HG03442 (cell line): ENCODE data around the gene ALK.

Experiments
- ATAC-seq: cut with Tn5 transposase; IDR thresholded peaks from one replicate; pipeline ENCODE4 v1.9.1; 2021; ENCODE audit warnings: mild to moderate bottlenecking, moderate library complexity; ENCODE audit not compliant: unreplicated experiment

The ALK gene

DNA sequence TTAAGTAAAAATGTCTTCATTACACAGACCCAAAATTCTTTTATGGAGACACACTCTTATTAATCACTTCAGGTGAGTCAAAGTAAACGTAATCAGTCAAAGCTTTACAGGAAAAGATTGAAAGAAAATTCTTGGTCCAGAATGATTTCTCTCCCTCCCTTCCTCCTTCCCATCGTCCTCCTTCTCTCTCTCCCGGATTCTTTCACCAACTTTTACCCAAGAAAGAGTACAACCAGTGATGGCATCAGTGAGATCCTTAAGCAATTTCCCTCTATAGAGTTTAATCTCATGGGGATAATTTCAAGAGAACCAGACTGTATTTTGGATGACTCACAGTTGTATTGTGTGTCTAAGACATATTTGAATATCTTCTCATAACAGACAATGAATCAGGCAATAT lies 258.1 kb downstream of the ALK start:
- no peak for ATAC-seq

- no peak for ATAC-seq
Observed at GRCh38 chr2:29662861-29663260, 258.5 kb downstream of the ALK start.

- ATAC-seq, result no peak
Observed at GRCh38 chr2:29660201-29660600, 261.2 kb downstream of the ALK start.

GRCh38 chr2:29659178-29659577 lies 262.2 kb downstream of the ALK start:
- no peak for ATAC-seq

- no peak for ATAC-seq
Observed at GRCh38 chr2:29657674-29658073, 263.7 kb downstream of the ALK start.

DNA sequence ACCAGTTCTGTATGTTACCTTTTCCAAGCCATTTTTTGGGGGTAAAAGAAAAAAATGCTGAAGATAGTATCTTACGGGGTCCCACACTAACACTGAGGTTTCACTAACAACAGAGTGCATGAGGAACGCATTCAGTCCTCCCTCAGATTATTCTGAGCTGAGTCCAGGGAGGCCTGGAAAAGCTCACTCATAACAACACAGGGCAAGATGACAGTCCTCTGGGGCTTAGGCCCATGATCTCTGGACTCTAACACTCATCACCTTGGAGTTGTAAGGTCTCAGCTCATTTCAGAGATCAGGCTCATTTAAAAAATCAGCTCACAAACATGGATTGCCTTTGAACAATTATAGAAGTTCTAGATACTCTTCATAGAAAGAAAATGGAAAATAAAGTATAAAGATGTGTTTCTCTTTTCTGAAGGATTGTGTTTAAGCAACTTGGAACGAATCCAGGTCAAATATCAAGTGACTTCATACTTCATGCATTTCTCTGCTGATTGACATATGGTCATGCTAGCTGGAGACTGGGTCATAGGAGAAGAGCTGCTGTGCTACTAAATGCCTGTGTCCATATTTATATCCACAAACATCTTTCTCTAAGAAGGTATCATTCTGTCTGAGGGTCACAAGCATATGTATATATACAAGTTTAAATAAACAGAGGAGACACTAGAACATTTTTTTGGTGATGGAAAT lies 265.8 kb downstream of the ALK start:
- no peak for ATAC-seq

DNA sequence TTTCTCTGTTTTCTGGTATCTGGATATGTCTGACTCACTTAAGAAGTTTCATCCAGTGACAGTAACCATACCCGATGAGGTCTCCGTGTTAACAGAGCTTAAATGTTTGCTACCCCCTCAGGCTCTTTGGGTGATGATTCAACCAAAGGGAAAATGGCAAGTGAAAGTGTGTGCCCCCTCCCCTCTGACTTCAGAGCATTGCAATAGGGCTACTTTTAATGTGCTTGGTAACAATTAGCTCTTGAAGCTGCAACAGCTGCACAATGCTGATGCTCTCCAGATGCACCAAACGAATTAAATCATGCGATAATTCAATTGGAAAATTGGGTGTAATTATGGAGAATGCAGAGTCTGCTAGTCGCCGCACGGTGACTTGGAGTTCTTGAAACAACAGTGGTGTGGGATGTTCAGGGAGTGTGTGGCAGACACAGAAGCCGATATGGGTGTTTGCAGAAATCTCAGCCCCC lies 270.7 kb downstream of the ALK start:
- no peak for ATAC-seq

DNA sequence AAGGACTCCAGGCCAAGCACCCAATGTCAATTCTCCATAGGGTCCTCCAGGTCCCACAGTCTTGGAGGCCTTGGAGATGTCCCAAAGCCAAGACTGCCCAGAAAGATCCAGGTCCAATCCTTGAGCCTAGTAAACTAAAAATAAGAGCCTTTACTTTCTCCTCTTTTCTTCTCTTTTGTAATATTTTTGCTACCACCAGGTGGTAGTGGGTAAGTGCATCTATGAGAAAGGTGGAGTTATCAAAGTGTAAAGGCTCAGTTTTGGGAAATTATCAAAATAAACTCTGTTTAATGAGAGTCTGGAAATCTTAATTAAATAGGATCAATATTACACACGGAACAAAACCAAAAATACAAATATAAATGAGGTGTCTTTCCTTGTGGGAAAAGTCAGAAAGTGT lies 276.4 kb downstream of the ALK start:
- no peak for ATAC-seq

DNA sequence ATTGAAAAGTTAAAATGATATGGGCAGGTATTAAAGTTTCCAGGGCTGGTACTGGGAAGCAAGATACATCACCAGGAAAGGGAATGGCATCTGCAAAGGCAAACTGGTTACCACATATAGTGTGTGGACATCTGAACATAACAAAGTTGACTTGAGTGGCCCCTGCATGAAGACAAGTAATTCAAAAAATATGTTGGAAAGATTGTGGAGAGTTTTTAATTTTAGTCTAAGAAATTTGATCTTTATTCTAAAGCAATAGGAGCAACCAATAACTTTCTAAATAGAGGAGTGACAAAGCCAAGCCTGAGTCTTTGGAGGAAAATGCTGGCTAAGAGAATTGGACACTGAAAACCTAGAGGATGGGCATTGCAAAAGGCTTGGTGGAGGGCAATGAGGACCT lies 278.2 kb downstream of the ALK start:
- no peak for ATAC-seq

DNA sequence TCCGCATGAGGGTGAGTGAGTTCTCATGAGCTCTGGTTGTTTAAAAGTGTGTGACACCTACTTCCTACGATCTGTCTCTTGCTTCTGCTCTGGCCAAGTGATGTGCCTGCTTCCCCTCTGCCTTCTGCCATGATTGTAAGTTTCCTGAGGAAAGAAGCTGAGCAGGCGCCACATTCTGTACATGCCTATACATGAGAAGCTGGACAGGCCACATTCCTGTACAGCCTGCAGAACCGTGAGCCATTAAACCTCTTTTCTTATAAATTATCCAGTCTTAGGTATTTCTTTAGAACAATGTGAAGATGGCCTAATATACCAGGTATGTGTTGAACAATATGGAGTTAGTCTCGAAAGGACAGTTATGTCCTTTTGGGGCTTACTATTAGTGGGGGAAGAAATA lies 281.0 kb downstream of the ALK start:
- ATAC-seq, result no peak

- ATAC-seq, result no peak
Observed at GRCh38 chr2:29638641-29639040, 282.7 kb downstream of the ALK start.

DNA sequence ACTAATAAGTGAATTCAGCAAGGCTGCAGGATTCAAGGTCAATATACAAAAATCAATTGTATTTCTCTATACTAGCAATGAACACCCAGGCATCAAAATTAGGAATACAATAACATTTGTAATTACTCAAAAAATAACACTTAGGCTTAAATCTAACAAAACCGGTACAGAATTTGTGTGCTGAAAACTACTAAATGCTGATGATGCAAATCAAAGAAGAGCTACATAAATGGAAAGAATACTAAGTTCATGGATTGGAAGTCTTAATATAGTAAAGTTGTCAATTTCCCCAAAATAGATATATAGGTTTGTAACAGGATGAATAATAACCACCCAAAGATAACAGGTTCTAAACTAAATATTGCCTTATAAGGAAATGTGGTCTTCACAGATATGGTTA lies 286.5 kb downstream of the ALK start:
- ATAC-seq, result no peak

GRCh38 chr2:29632018-29632417 lies 289.4 kb downstream of the ALK start:
- no peak for ATAC-seq

- ATAC-seq, result no peak
Observed at GRCh38 chr2:29629495-29629894, 291.9 kb downstream of the ALK start.

DNA sequence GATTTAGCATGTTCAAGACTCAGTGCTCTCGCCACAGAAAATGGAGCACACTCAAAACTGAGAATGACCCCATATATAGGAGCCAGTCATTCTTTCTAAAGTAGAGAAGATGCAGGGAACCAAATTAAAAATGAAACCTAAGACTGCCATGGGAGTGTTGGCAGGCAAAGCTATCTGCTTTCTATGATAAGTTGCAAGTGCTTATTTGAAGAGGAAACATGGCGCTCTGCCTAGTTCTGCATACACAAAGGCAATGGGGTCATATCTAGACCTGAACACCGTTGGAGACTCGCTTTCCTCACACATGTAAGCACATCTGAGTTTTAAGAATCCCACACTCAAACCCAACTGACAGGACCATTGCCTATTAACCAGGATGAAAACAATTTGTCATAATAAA lies 292.5 kb downstream of the ALK start:
- ATAC-seq, result no peak

DNA sequence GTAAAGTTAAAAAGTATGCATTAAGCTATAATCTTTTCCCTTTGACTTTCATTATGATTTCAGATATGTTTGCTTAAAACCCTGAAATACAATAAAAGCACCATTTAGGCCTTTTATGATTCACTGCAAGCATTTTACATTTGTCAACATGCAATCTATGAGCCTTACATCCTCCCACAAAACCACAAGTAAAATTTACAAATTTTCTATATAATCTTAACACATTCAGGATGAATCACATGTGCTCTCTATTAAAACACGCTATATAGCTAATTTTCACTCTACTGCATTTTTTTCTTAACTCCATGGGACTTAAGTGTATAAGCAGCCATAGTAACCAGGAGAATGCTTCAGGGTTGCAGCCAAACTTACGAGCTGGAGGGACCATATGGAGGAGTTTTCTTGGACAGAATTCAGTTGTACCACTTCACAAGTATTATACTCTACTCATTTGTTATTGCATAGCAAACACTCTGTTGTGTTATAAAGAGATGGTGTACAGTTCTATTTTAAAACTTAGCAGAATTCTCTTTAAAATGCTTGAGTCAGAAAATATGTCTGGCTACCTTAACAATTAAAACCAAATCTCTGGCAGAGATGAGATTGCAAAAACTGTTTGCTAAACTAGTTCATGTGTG lies 293.2 kb downstream of the ALK start:
- no peak for ATAC-seq

DNA sequence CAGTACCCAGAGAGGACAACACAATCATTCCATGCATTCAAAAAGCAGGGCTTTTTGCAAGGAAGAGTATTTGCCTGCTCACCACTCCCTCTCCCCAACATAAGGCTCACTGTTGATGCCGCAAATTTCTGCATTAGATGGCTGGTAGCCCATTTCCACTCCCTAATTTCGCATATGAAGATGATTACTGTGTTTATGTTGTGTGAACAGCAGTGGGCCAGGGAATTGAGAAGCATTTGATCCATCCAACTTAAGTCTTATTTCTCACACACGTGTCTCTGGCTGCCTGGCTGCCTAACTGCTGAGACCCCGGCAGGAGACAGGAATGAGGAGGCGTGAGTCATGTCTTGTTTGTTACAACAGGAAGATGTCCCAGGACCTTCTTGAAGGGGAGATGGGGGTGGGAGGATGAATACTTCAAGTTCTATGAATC lies 294.1 kb downstream of the ALK start:
- no peak for ATAC-seq

GRCh38 chr2:29620890-29621289 lies 300.5 kb downstream of the ALK start:
- ATAC-seq, result no peak

DNA sequence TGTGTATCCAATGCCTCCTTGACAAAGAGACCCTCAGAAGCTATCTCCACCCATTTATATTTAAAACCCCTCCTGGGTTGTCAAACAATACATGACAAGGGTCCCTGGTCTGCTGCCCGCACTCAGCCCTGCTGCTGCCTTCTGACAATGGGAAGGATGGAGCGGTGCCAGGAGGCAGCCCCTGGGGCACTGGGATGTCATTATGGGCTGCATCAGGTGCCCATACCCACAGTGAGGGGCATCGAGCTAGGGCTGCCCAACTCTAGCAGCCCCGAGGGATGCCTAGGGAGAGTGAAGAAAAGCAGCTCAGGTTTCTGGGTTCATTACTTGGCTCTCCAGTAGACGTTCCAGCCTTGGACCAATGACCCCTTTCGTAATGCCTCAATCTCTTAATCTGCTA lies 301.7 kb downstream of the ALK start:
- no peak for ATAC-seq

DNA sequence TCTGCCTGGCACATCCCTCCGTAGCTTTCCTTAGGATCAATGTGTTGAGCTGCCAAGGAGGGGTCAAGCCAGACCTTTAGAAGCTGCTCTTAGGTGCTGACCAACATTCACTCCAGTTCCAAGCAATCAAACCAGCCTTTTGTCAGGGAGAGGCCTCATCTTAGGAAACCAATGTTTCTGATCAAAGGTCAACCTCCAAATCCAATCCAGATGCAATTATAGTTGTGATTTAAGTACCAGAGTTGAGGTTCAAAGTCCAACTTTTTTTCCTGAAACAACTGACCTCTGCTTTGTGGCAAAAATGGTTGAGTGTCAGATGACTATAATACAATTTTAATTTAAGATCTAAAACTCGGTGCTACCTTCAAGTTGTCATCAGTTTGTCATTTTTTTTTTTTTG lies 303.4 kb downstream of the ALK start:
- no peak for ATAC-seq

GRCh38 chr2:29617351-29617750 lies 304.0 kb downstream of the ALK start:
- no peak for ATAC-seq

GRCh38 chr2:29616569-29616968 lies 304.8 kb downstream of the ALK start:
- no peak for ATAC-seq

GRCh38 chr2:29615841-29616240 lies 305.5 kb downstream of the ALK start:
- ATAC-seq, result no peak
